Transverse colon (tissue), 4 donors: ENCODE measurements around the gene ARHGAP20.

Source experiments
- EP300 ChIP-seq: sonication (generic); formaldehyde crosslinking; IDR thresholded peaks from one replicate; pipeline ENCODE4 v1.6.1; 2017; ENCODE audit warnings: antibody characterized with exemption, low read depth
- POLR2A ChIP-seq: fragments of 450-650 bp; IDR thresholded peaks from one replicate; pipeline ENCODE4 v1.6.1; 2016; ENCODE audit warnings: antibody characterized with exemption, mild to moderate bottlenecking, moderate library complexity
- POLR2AphosphoS5 ChIP-seq, 3 donors: sonication (generic); formaldehyde crosslinking; IDR thresholded peaks; one replicate each; pipeline ENCODE4 v1.6.1; 2016; ENCODE audit warnings: antibody characterized with exemption in 3 of 3
- TF ChIP-seq, protein P1 (sequence below), 5 experiments: fragments of 200-600 bp in 3 of 5; fragments of 450-650 bp in 2 of 5; sonication (generic) in 3 of 5; IDR thresholded peaks; 1 replicate in 2 of 5; 2 replicates in 3 of 5; pipeline ENCODE4 v1.5.1; 2016 to 2017; ENCODE audit warnings: antibody characterized with exemption in 5 of 5, inconsistent platforms in 3 of 5, mild to moderate bottlenecking in 2 of 5, moderate library complexity in 1 of 5

DNA sequence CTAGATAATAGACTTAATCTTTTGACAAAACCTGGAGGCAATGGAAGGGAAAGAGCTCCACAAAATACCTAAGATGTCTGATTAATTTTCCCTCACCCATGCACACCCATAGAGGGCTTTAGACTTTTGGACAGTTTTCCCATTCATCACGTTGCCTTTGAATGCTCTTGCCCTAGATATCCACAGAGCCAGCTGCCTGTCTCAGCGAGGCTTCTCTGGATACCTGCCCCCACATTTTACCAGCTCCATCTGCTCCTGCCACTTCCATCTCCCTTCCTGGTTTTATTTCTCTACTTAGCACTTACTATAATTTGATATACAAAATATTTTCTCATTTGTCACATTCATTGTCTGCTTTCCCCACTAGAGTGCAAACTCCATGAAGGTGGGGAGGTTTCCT is 145.7 kb downstream of the ARHGAP20 start:
- TF ChIP-seq POLR2A, result no peak
- TF ChIP-seq, protein P1, sequence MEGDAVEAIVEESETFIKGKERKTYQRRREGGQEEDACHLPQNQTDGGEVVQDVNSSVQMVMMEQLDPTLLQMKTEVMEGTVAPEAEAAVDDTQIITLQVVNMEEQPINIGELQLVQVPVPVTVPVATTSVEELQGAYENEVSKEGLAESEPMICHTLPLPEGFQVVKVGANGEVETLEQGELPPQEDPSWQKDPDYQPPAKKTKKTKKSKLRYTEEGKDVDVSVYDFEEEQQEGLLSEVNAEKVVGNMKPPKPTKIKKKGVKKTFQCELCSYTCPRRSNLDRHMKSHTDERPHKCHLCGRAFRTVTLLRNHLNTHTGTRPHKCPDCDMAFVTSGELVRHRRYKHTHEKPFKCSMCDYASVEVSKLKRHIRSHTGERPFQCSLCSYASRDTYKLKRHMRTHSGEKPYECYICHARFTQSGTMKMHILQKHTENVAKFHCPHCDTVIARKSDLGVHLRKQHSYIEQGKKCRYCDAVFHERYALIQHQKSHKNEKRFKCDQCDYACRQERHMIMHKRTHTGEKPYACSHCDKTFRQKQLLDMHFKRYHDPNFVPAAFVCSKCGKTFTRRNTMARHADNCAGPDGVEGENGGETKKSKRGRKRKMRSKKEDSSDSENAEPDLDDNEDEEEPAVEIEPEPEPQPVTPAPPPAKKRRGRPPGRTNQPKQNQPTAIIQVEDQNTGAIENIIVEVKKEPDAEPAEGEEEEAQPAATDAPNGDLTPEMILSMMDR (IDR thresholded peaks at IDR 0.05), result no peak
- TF ChIP-seq EP300, result no peak
- no peak for TF ChIP-seq POLR2AphosphoS5 (IDR thresholded peaks at IDR 0.05)
